HG03565 (cell line): Measurements from ENCODE around the gene MRNIP.
A peak's percentile ranks its signal among the peaks of the same experiment; 100 is the strongest.

Source experiments
- ATAC-seq: cut with Tn5 transposase; IDR thresholded peaks from one replicate; pipeline ENCODE4 v1.9.1; 2021; ENCODE audit warnings: mild to moderate bottlenecking, moderate library complexity; ENCODE audit not compliant: unreplicated experiment

Gene MRNIP

DNA sequence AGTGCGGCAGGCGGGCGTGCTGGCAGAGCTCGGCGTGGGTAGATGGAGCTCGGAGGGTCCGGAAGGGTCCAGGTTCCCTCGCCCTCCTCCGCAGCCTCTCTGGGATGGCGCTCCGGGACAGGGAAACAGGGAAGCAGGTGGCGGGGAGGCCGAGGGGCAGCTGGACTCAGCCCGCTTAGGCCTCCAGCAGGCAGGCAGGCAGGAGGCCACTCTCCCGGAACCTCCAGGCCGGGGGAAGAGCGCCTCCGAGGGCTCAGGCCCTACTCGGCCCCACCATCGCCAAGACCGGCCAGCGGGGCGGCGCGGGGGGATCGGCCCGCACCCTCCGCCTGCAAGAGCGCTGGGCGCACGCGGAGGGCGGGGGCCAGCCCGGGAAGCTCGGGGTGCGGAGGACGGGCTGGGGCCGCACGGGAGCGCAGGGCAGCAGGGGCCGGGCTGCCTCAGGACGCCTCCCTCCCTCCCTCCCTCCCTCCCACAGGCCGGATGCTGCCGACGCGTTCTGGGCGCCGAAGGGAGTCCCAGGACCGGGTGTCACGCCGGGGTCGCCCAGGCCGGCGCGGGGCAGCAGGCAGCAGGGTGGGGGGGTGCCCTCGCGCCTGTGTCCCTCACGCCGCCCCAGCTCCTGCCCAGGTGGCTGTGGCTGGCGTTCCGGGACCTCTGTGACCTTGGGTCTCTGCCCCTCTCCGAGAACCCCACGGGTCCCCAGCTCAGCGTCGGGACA, 52.9 kb downstream of the MRNIP start:
- ATAC-seq: no peak

DNA sequence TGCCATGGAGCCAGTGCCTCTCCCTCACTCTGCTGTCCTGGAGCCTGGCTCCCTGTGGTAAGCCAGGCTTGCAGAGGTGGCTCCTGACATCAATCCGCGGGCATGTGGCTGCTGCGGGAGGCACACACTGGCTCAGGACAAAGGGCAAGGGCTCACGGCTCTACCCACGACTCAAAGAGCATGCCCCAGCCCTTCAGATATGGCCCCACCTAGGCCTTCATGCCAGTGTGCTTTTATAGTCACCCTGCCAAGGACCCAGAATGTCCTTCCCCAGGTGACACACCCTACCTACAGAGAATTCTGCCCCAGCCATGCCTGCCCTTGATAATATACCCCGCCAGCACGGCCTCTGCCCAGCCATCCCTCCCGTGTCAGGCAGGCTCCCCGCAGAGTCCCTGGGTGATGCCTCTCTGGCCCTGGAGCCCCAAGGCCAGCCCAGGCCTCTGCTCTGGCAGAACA, 53.5 kb downstream of the MRNIP start:
- no peak for ATAC-seq

DNA sequence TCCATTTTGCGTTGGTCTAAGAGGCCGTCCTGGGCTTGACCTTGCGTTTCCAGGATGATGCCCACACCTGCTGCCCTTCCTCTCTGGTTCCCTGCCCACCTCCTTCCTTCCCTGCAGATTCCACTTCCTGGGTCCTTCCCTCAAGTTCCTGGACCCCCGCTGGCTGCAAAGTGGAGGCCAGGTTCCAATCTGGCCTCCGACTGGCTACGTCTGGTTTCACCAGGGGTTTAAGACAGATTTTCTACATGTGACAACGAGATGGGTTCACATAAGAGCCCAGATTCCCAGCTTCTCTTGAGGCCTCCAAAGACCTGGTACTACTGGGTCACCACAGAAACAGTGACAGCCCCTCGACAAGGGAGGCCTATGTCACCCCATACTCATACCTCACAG, 54.1 kb downstream of the MRNIP start:
- no peak for ATAC-seq

DNA sequence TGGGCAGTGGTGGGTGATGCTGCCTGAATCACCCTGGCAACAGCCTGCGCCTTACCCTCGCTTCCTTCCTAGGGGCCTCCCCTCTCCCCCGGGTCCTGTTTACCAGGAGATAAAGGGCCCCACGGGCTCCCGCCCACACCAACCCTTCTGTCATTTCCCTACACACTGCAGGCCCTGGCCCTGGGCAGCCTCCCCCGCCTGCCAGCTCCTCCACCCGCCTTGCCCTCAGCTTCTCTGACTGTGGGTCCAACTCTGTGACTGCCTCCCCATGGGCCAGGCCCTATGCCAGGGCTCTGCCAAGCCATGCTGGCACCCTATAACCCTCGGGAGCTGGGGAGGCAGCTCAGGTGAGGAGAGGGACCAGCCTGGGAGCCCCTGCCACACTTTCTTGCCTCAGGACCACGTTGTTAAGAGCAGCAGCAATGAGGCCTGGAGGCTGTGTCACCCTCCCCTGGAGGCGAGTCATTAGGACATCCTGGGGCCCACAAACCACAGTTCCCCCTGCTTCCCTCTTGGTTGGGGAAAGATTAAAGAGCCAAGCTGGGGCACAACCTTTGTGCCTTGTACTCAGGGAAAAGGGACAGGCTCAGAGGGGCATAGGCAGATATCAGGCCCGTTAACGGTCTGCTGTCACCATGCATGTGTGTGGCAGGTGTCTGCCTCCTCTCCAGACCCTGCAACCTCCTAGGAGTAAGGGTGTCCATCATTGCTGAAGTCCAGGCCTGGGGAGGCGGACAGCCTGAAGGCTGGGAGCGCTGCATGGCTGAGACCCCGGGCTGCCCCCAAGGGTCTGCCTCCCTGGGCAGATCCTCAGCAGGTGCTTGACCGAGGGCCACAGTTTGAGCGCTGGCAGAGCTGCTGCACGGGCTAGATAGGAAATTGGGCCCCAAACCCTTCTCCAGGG, 54.7 kb downstream of the MRNIP start:
- ATAC-seq: no peak

DNA sequence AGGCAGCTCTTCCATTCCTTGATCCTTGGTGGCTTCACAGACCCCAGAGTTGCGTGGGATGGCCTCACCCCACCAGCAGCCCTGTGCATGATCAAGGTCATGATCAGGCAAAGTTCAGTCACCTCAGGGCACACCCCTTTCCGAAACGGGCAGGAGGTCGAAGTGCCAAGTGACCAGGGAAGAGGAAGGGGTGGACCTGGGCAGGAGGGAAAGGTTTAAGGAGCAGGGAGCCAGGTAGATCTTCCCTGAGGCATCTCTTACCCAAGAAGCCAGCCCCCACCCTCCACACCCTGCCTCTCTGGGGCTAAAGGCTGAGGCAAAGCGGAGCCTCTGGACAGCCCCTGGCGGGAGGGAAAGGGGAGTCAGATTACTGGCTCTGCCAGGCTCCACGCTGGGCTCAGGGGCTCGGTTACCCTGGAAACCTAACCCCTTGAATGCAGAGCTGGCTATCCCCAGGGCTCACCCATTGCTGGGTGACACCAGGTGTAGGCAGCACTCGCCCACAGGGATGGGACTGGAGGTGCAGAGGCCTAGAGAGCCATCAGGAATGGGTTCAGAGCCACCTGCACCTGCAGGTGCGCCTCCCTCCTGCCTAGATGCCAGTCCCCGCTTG, 55.6 kb downstream of the MRNIP start:
- ATAC-seq: no peak

DNA sequence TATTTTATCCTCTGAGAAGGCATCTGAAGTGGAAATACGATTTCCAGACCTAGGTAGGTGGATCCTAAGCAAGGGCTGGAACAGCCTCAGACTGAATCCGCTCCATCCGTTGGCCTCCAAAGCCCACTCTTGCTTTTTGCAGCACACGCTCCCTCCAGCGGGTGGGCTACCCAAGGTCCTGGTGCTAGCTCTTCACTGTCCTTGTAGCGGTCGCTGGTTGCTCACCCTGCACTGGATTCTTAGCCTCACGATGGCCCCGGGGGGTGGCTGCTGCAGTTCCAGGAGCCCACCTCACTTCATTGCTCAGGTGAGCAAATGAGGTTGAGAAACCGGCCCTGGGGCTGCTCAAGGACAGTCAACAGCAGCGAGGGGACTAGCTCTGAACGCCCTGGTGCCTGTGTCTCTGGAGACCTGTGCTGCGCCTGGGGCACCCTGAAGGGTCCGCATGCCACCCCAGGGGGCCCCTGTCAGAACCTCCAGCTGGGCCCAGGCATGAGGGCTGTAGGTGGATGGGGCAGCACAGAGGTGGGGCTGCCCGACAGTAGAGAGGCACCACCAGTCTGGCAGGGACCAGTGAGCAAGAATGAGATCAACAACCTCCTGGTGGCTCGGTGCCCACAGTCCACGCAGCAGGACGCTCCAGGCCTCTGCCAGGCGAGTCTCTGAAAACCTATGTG, 56.3 kb downstream of the MRNIP start:
- no peak for ATAC-seq

DNA sequence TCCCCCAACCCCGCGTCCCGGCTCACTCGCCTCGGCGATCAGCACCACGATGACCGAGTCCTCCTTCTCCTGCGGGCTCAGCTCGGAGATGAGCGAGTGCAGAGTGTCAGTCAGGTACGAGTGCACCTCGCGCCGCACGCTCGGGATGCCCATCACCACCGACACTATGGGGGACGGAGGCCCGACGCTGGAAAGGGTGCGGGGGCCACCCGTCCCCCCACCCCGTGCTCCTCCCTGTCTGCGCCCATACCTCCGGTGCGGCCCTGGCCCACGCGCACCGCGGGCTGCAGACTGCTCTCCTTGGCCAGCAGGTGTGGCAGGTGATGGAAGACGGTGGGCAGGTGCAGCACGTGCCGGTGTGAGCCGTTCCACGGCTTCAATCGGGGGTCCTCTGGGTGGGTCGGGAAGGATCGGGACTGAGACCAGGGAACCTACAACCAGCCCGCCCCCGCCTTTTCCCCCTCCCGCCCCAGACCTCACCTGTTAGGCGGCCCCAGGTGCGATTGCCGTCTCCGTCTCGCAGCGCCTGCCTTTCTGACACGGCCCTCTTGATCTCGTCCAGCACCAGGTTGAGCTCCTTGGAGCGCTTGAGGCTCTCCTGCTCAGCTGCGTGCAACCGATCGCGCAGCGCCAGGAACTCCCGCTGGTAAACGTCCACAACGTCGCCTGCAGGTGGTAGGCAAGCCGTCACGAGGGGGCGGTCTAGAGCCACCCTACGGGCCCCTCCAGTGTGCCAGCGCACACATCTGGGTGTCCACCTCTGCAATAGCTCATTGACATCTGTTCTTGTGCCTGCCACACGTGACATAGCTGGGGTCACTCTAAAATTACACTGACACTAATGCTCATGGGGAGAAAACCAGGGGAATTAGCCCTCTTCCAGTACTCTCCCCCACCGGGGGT, 57.1 kb downstream of the MRNIP start:
- no peak for ATAC-seq

DNA sequence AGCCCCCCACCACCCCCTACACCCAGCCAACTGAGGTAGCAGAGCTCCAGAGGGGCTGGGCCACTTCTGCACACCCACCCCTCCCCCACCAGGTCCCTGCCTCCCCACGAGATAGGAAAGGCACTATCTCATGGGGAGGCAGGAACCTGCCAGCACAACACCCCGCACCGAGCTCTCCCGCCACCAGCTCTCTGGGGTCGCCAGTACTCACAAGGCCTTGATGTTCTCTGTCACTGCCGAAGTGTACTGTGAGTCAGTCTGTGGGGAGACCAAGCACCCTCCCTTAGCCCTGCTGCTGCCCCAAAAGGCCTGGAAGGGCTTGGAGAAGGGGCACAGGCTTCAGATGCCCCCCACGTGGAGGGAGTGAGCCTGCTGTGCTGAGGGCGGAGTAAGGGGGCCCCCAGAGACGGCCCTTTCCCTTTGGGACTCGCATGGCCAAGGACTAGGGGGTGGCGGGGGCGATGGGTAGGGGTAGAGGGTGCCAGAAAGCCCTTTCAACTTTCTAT, 57.9 kb downstream of the MRNIP start:
- ATAC-seq: no peak

DNA sequence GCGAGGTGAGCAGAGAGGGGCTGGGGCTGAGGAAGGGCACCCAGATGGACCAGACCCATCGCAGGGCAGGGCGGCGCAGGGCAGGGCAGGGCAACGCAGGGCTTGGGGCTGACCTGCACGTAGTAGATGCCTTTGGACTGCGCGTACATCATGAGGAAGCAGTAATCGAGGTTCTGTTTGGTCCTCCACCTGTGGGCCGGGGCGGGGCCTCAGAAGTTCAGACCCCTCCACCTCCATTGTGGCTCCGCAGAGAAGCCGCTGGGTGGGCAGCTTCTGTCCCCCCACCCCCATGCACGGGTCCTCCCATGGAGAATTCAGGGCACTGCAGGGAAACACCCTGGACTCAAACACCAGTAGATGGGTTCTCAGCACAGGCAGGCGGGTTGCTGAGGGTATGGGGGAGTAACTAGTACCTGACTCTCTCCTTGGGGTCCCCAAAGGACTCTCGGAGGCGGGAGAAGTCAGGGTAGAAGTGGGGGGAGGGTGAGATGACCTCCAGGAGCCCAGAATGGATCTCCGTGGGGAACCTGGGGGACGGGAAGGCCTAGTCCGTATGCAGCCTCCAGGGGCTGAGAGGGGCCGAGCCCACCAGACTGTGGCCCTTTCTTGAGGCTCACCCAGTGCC, 58.4 kb downstream of the MRNIP start:
- no peak for ATAC-seq

DNA sequence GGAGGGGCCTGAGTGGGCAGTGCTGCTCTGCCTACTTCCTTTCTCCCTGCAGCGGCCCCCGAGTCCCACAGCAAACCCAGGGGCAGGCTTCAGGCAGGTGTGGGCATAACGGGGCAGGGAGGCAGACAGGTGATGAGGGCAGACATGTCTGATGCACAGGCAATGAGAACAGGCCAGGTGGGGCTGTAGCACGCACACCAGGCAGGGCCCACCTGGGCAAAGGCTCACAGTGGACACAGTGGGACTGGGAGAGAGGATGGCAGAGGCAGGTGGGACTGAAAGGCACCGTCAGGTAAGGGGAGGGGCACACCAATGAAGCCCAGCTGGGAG, 59.0 kb downstream of the MRNIP start:
- no peak for ATAC-seq

DNA sequence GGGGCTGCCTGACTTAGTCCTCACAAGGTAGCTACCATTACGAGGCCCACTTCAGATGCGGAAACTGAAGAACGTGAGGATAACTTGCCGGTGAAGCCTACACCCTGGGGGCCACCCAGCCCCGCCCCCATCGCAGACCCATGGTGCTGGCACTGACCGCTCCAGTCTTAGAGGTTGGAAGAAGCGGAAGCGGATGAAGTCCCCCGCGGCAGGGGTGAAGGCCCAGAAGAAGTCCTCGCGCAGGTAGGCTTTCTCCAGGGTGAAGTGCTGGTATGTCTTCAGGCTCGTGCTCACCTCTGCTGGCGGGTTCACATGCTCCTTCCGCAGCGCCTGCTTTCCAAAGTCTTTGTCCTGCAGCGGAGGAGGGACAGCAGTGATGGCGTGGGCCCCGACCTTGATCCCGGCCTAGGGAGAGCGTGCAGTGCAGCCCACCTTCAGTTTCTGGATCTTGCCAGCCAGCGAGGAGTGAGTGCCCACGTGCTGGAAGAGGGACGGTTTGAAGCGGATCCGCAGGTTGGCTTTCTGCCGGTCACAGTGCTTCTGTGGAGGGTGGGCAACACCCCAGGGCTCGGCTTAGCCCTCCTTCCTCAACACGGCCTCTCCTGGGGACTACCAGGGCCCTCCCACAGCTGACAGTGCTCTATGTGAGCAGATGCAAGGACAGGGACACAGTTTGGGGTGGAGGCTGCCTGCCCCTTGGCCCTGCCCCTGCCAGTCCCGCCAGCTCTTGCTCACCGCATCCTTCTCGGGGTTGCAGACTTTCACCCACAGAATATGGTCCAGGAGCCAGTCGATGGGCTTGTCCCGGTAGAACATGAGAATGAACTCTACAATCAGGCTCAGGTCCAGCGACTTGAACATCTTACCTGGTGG, 59.6 kb downstream of the MRNIP start:
- ATAC-seq: no peak

DNA sequence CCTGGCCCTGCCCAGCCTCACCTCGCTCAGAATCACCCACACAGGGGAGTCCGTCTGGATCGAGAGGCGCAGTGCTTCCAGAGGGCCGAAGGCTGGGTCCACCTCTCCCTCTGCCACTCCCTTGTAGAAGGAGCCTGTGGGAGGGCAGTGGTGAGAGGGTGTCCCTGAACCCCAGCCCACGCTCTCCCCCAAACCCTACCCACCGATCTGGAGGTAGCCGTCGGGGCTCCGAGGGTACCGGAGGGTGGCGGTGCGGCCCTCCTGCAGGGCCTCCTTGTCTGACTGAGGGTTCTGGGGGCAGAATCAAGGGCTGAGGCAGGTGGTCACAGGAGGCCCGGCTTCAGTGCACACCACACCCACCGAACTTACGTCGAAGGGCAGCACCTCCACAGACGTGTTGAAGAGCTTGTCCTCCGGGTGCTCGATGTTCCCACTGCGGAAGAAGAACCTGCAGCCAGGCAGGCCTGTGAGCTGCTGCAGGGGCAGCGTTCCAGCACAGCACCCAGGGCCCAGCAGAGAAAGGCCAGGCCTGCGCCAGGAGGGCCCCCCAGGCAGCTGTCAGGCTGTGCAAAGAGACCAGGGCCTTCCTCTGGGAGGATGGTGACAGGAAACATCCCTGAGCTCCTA, 60.4 kb downstream of the MRNIP start:
- no peak for ATAC-seq

DNA sequence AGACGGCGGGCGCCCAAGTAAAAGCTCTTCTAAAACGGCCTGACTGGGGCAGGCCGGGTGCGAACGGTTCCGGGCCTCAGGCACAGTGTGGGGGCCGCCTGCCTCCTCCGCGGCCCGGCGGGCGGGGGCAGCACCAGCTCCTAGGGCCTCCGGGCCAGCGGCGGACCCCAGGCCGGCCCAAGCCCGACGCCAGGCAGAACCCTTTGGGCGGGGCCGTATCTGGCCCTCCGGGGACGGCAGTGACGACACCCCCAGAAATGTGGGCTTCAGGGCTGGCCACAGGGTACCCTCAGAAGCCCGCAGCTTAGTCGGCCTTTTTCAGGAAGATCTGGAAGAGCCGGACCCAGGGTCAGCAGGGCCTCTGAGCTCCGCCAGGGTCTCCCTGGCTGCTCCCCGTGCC, 60.9 kb downstream of the MRNIP start:
- ATAC-seq: no peak

DNA sequence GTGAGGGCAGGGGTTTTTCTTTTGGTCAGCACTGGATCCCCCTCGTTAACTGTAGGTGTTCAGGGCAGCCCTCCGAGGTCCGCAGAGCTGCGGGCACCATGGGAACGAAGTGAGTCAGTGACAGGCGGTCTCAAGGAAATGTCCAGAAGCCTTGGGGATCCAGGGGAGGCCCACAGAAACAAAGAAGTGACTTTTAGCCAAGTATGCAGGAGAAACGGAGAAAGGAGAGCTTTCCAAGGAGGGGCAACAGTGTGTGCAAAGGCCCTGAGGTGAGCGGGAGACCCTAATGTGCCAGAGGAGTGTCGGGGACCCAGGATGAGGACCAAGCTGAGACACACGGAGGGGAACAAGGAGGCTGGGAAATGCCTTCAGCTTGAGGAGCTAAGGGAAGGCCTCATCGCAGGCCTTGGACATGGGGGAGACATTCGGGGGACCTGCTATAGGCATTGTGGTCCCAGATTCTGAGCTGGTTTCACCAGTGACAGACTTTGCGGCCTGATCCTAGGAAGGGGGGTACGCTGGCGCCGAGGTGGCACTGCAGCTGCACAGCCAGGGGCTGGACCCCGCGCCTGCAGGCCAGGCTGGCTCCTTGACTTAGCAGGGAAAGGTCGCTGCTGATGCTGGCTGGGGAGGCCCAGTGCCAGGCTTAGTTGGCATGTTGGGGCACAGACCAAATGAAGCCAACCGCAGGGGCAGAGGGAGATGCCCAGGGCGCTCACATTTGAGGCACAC, 61.6 kb downstream of the MRNIP start:
- no peak for ATAC-seq

DNA sequence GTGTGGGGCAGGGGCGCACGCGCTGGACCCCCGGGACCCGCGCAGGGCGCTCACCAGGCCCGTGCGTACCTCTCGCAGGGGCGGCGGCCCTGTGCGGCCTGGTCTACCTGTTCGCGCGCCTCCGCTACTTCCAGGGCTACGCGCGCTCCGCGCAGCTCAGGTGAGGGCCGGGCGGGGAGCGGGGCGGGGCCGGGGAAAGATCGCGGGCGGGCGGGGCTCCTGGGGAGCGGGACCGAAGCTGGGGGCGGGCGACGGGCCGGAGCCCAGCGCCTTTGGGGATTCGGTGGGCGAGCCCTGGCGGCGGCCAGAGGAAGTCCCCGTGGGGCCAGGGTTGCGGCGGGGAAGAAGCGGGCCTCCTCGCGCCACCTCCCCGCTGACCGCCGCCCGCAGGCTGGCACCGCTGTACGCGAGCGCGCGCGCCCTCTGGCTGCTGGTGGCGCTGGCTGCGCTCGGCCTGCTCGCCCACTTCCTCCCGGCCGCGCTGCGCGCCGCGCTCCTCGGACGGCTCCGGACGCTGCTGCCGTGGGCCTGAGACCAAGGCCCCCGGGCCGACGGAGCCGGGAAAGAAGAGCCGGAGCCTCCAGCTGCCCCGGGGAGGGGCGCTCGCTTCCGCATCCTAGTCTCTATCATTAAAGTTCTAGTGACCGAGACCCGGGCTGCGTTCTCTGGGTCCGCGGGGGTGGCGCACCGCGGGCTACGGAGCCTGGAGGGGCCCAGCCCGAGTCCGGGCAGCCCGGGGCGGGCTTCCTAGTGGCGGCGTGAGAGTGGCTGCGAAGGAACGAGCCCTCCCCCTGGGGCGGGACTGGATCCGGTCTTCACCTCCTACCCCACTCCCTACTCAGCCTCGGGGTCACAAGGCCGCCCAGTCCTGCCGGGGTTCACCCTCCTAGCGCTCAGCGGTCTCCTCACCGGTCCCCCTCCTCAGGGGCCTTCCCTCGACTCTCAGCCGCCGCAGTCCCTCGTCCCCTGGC, 62.5 kb downstream of the MRNIP start:
- peak; percentile 69 for ATAC-seq

DNA sequence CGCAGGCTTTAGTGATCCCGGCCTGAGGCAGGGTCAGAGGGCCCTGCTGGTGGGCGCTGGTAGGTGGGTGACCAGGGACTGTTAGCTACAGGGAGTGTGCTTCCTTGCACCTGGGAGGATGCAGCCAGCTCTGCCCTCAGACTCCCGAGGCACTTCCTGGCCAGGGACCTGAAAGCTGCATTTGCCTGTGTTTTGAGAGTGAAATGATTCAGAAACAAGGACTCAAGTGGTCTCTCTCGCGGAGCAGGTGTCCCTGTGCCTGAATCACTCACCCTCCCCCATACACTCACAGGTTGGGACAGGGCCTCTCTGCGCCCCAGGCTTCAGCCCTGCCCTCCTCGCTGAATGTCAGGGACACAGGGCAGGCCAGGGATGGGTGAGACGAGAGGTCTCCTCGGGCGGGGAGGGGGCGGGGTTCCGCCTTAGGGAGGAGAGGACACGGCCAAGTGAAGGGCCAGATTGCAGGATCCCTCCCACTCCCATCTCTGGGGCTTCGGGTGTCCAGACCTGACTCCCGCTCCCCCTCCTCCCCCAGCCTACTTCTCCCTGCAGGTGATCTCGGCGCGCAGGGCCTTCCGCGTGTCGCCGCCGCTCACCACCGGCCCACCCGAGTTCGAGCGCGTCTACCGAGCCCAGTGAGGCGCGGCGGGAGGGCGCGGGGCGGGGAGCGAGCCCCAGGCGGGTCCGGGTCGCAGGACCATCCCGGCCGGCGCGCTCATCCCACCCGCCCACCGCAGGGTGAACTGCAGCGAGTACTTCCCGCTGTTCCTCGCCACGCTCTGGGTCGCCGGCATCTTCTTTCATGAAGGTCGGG, 63.4 kb downstream of the MRNIP start:
- no peak for ATAC-seq
